ENCODE measurements around the gene FAM83E. TPM values are rescaled to one million over a fixed set of nuclear protein-coding genes. Genes with fewer than 3 reads are reported as not detected.
"Not testable (repeated sequence)": the region's sequence is repeated elsewhere in the genome, so short reads cannot be mapped to it uniquely, and the experiment has no call there.

FAM83E gene
- total RNA-seq, 1 donor from 2014 or later = 3.2 TPM

DNA sequence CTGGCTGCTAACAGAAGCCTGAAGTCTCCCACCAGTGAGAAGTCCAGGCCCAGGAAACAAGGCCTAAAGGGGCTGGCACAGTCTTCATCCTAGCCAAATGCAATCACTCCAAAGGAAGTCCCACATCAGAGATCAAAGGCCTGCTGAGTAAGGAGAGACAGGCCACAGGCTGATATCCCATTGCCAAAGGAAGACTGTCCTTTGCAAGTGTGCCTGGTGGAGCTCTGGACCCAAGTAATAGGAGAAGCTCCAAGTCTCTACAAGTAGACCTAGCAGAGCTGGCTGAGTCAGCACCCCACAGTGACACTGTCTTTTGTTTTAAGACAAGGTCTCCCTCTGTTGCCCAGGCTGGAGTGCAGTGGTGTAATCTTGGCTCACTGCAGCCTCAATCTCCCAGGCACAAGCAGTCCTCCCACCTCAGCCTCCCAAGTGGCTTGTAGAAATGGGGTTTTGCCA, 17.8 kb upstream of the FAM83E start:
- H3K9me3 ChIP-seq = no peaks in the 10 kb centered on the region
- peaks cover 73% of the 10 kb centered on the region for H3K4me1 ChIP-seq
- H3K27ac ChIP-seq = peak overlapping the region; percentile 99
- peak in 1 of 2 donors; percentile 90 for DNase-seq (ENCODE audit: extremely low spot score in 2 of 2)
- H3K4me3 ChIP-seq = no peak overlapping the region
- H3K36me3 ChIP-seq = peaks cover 0 to 5% of the 10 kb centered on the region in 2 donors
- TF ChIP-seq, protein P1, sequence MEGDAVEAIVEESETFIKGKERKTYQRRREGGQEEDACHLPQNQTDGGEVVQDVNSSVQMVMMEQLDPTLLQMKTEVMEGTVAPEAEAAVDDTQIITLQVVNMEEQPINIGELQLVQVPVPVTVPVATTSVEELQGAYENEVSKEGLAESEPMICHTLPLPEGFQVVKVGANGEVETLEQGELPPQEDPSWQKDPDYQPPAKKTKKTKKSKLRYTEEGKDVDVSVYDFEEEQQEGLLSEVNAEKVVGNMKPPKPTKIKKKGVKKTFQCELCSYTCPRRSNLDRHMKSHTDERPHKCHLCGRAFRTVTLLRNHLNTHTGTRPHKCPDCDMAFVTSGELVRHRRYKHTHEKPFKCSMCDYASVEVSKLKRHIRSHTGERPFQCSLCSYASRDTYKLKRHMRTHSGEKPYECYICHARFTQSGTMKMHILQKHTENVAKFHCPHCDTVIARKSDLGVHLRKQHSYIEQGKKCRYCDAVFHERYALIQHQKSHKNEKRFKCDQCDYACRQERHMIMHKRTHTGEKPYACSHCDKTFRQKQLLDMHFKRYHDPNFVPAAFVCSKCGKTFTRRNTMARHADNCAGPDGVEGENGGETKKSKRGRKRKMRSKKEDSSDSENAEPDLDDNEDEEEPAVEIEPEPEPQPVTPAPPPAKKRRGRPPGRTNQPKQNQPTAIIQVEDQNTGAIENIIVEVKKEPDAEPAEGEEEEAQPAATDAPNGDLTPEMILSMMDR (IDR thresholded peaks at IDR 0.05) = no peak
- TF ChIP-seq POLR2A (IDR thresholded peaks at IDR 0.05) = no peak
- TF ChIP-seq POLR2AphosphoS5 (IDR thresholded peaks at IDR 0.05; ENCODE audit: insufficient read depth in 1 of 2, low read depth in 1 of 2) = no peak
- H3K27me3 ChIP-seq = no peaks in the 10 kb centered on the region
- intact Hi-C loops (cut with DNase I) = loop anchor here (10.0 kb wide), 1 partner anchor 332 kb away; the partner anchor contains the start of gene FTL

DNA sequence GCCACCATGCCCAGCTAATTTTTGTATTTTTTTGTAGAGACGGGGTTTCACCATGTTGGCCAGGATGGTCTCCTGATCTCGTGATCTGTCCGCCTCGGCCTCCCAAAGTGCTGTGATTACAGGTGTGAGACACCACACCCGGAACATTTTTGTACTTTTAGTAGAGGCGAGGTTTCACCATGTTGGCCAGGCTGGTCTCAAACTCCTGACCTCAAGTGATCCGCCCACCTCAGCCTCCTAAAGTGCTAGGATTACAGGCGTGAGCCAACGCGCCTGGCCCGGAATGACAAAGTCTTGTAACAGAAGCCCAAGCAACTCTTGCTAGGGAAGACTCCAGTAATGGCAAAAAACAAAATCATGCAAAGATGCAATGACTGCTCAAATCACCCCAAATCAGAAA, 17.4 kb upstream of the FAM83E start:
- peaks cover 73% of the 10 kb centered on the region for H3K4me1 ChIP-seq
- intact Hi-C loops (cut with DNase I) = loop anchor here (10.0 kb wide), 1 partner anchor 333 kb away; the partner anchor contains the start of gene FTL
- peak overlapping the region; percentile 99 for H3K27ac ChIP-seq
- H3K9me3 ChIP-seq; H3K4me3 ChIP-seq; H3K27me3 ChIP-seq; H3K36me3 ChIP-seq; DNase-seq (ENCODE audit: extremely low spot score in 2 of 2): not testable (repeated sequence)

DNA sequence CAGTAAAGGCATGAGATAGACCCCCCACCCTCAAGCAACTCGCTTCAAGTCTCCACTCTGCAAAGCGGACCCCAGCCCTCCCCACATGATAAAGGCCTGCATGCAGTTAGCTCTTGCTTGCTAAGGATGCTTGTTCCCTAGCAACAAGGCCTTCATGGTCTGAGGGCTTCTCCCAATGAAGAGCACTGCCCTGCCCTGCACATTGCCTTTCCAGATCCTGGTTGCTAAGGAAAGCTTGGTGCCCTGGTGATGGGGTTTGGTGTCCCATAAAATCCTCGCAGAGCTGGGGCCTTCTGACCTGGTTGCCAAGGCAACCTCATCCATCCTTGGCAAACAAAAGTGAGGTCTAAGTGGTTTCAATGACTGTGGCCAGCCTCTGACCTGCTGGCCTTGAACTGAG, 16.3 kb upstream of the FAM83E start:
- peak overlapping the region; percentile 79 for H3K27ac ChIP-seq
- DNase-seq (ENCODE audit: extremely low spot score in 2 of 2) = no peak
- H3K4me3 ChIP-seq = no peak overlapping the region
- intact Hi-C loops (cut with DNase I) = loop anchor here (10.0 kb wide), 1 partner anchor 334 kb away; the partner anchor contains the start of gene FTL
- no peaks in the 10 kb centered on the region for H3K9me3 ChIP-seq
- TF ChIP-seq, protein P1 (IDR thresholded peaks at IDR 0.05) = no peak
- TF ChIP-seq POLR2A (IDR thresholded peaks at IDR 0.05) = no peak
- no peak for TF ChIP-seq POLR2AphosphoS5 (IDR thresholded peaks at IDR 0.05; ENCODE audit: insufficient read depth in 1 of 2, low read depth in 1 of 2)
- H3K36me3 ChIP-seq = peaks cover 0 to 5% of the 10 kb centered on the region in 2 donors
- peaks cover 63% of the 10 kb centered on the region for H3K4me1 ChIP-seq
- H3K27me3 ChIP-seq = no peaks in the 10 kb centered on the region

DNA sequence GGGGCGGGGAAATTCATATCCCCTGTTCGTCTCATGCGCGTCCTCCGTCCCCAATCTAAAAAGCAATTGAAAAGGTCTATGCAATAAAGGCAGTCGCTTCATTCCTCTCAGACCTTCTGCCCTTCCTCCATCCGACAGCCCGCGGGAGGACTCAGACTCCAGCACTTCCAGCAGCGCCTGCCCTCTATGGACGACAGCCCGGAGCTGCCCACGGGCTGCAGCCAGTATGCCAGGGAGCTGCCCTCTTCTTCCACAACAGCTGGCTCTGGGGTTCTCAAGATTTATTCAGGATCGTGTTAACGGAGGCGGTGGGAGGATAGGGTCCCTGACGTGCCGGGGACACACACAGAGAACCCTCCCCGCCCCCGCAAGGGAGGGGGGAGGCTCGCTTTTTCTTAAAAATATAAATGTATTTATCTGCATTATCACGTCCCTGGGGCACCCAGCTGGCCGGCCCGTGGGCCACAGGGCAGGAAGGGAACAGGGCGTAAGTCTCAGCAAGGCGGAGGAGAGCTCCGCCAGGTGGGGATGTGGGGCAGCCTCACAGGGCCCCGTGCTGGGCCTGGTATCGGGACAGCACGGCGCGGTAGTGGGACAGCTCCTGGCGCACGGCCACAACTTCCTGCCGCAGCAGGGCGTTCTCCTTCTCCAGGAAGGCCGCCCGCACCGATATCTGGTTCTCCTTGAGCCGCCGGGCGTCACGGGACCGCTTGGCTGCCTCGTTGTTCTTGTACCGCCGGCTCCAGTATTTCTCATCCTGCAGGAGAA, 15.6 kb upstream of the FAM83E start:
- intact Hi-C loops (cut with DNase I) = loop anchor here (10.0 kb wide), 1 partner anchor 334 kb away; the partner anchor contains the start of gene FTL
- H3K36me3 ChIP-seq = peaks cover 0 to 5% of the 10 kb centered on the region in 2 donors
- TF ChIP-seq, protein P1 (IDR thresholded peaks at IDR 0.05) = no peak
- TF ChIP-seq POLR2A (IDR thresholded peaks at IDR 0.05) (no peak), POLR2AphosphoS5 (IDR thresholded peaks at IDR 0.05; ENCODE audit: insufficient read depth in 1 of 2, low read depth in 1 of 2) (peak; percentile 14 to 55)
- no peaks in the 10 kb centered on the region for H3K9me3 ChIP-seq
- no peaks in the 10 kb centered on the region for H3K27me3 ChIP-seq
- DNase-seq (ENCODE audit: extremely low spot score in 2 of 2) = no peak
- peaks cover 57% of the 10 kb centered on the region for H3K4me1 ChIP-seq
- peak overlapping the region in 1 of 2 donors; percentile 2 for H3K4me3 ChIP-seq
- peak overlapping the region; percentile 79 for H3K27ac ChIP-seq

GRCh38 chr19:48629599-48630295, 14.9 kb upstream of the FAM83E start:
- no peak overlapping the region for H3K4me3 ChIP-seq
- H3K27ac ChIP-seq = peak overlapping the region; percentile 79
- no peaks in the 10 kb centered on the region for H3K27me3 ChIP-seq
- no peak for TF ChIP-seq POLR2AphosphoS5 (IDR thresholded peaks at IDR 0.05; ENCODE audit: insufficient read depth in 1 of 2, low read depth in 1 of 2)
- TF ChIP-seq, protein P1 (IDR thresholded peaks at IDR 0.05) = no peak
- TF ChIP-seq POLR2A (IDR thresholded peaks at IDR 0.05) = no peak
- H3K4me1 ChIP-seq = peaks cover 56% of the 10 kb centered on the region
- H3K36me3 ChIP-seq = peaks cover 0 to 5% of the 10 kb centered on the region in 2 donors
- intact Hi-C loops (cut with DNase I) = loop anchor here (10.0 kb wide), 1 partner anchor 335 kb away; the partner anchor contains the start of gene FTL
- no peak for DNase-seq (ENCODE audit: extremely low spot score in 2 of 2)
- H3K9me3 ChIP-seq = no peaks in the 10 kb centered on the region
